Kidney epithelial cell (primary cell): ENCODE data around the gene CIZ1. TPM values are rescaled to one million over a fixed set of nuclear protein-coding genes. Genes with fewer than 3 reads are reported as not detected.

ENCODE experiments used
- DNase-seq: peaks from one replicate; pipeline ENCODE4 v3.0.0-alpha.2; 2010; ENCODE audit warnings: low read depth
- H3K27me3 ChIP-seq: 2 replicates; pipeline ENCODE4 v1.6.0; 2011; ENCODE audit warnings: low read length; ENCODE audit not compliant: control insufficient read depth, insufficient read depth
- H3K36me3 ChIP-seq: 2 replicates; pipeline ENCODE4 v1.5.1; 2011; ENCODE audit warnings: low read length; ENCODE audit not compliant: control insufficient read depth, insufficient read depth
- H3K4me3 ChIP-seq: 2 replicates; pipeline ENCODE4 v1.5.1; 2011; ENCODE audit warnings: low read depth, mild to moderate bottlenecking, control low read depth, low read length
- CTCF ChIP-seq: IDR thresholded peaks from 2 replicates; pipeline ENCODE4 v1.5.1; 2011; ENCODE audit warnings: mild to moderate bottlenecking, moderate library complexity, low read length, control low read depth, inconsistent platforms; ENCODE audit not compliant: insufficient read depth, poor library complexity, severe bottlenecking
- total RNA-seq: library from RNA; depleted of rRNA; stranded (reverse); fragments of >200 nt; gene quantifications from 2 replicates; pipeline ENCODE4 v1.2.3, GENCODE V29; 2015

Gene CIZ1
- total RNA-seq, 1 donor from 2014 or later = 56.9 TPM

- no peak for TF ChIP-seq CTCF
- Histone ChIP-seq H3K4me3 (no peak overlapping the region), H3K36me3 (no peaks in the 10 kb centered on the region), H3K27me3 (peaks cover 10% of the 10 kb centered on the region)
- no peak for DNase-seq
These were observed 48.8 kb downstream of the CIZ1 start for GRCh38 chr9:128142596-128142995.

GRCh38 chr9:128142061-128142460 lies 49.3 kb downstream of the CIZ1 start:
- Histone ChIP-seq H3K4me3 (no peak overlapping the region), H3K36me3 (no peaks in the 10 kb centered on the region), H3K27me3 (peaks cover 10% of the 10 kb centered on the region)
- no peak for TF ChIP-seq CTCF
- no peak for DNase-seq

- no peaks in the 10 kb centered on the region for H3K36me3 ChIP-seq
- no peak for TF ChIP-seq CTCF
- no peak for DNase-seq
- no peak overlapping the region for H3K4me3 ChIP-seq
- H3K27me3 ChIP-seq = peaks cover 10% of the 10 kb centered on the region
These were observed 49.8 kb downstream of the CIZ1 start for GRCh38 chr9:128141604-128142003.

- Histone ChIP-seq H3K4me3 (no peak overlapping the region), H3K36me3 (no peaks in the 10 kb centered on the region), H3K27me3 (peaks cover 10% of the 10 kb centered on the region)
- no peak for TF ChIP-seq CTCF
- DNase-seq = no peak
These were observed 51.8 kb downstream of the CIZ1 start for GRCh38 chr9:128139621-128140020.

- Histone ChIP-seq H3K27me3 (peaks cover 10% of the 10 kb centered on the region), H3K4me3 (no peak overlapping the region), H3K36me3 (no peaks in the 10 kb centered on the region)
- no peak for DNase-seq
- no peak for TF ChIP-seq CTCF
These were observed 53.4 kb downstream of the CIZ1 start for GRCh38 chr9:128138001-128138400.
